WTC11 (cell line): ENCODE data around the gene BAIAP3. TPM values are rescaled to one million over a fixed set of nuclear protein-coding genes. Genes with fewer than 3 reads are reported as not detected.

Experiments
- ATAC-seq: fragments of 200-7000 bp; cut with Tn5 transposase; 2 replicates; pipeline ENCODE4 v1.10.0; 2021; ENCODE audit warnings: mild to moderate bottlenecking, moderate library complexity
- CTCF ChIA-PET: fragments of 300-600 bp; sonication (Branson Sonifier 250); formaldehyde crosslinking; loops from one replicate; lab custom pipeline; 2021; ENCODE audit warnings: antibody characterized with exemption; lab: Charles Lee
- POLR2A ChIA-PET: fragments of 350-600 bp; sonication (Branson Sonifier 250); formaldehyde crosslinking; loops from one replicate; lab custom pipeline; 2021; ENCODE audit warnings: antibody characterized with exemption; lab: Charles Lee
- DNase-seq: peaks from one replicate; pipeline ENCODE4 v3.0.0; 2021; ENCODE audit warnings: low spot score
- H3K27ac Mint-ChIP-seq: 2 replicates; pipeline ENCODE4 v1.8.0; 2021; ENCODE audit warnings: mixed read lengths
- H3K27me3 Mint-ChIP-seq: 2 replicates; pipeline ENCODE4 v1.8.0; 2021; ENCODE audit warnings: low read depth, mild to moderate bottlenecking, moderate library complexity, mixed read lengths
- H3K36me3 Mint-ChIP-seq: 2 replicates; pipeline ENCODE4 v1.8.0; 2021; ENCODE audit warnings: mixed read lengths
- H3K4me1 Mint-ChIP-seq: 2 replicates; pipeline ENCODE4 v1.8.0; 2022; ENCODE audit warnings: mixed read lengths
- H3K4me3 Mint-ChIP-seq: 2 replicates; pipeline ENCODE4 v1.8.0; 2021; ENCODE audit warnings: mild to moderate bottlenecking, moderate library complexity, mixed read lengths
- H3K9me3 Mint-ChIP-seq: 2 replicates; pipeline ENCODE4 v1.8.0; 2021; ENCODE audit warnings: mixed read lengths
- AR ChIP-seq: fragments of 250-450 bp; sonication (Bioruptor Pico); IDR thresholded peaks from 2 replicates; pipeline ENCODE4 v1.9.0; 2021; ENCODE audit warnings: mild to moderate bottlenecking
- ARID4B ChIP-seq: sonication (generic); formaldehyde crosslinking; IDR thresholded peaks from 2 replicates; pipeline ENCODE4 v1.8.0; 2023; ENCODE audit warnings: missing genetic modification reagents, mild to moderate bottlenecking, borderline replicate concordance
- CDX4 ChIP-seq: fragments of 250-450 bp; sonication (Bioruptor Pico); IDR thresholded peaks from 2 replicates; pipeline ENCODE4 v1.9.0; 2021; ENCODE audit warnings: moderate library complexity, mild to moderate bottlenecking, inconsistent platforms, borderline replicate concordance
- CTCF ChIP-seq: fragments of 200-600 bp; IDR thresholded peaks from 2 replicates; pipeline ENCODE4 v1.8.0; 2022; ENCODE audit warnings: antibody characterized with exemption
- EMX1 ChIP-seq: fragments of 250-450 bp; sonication (Bioruptor Pico); IDR thresholded peaks from 2 replicates; pipeline ENCODE4 v1.8.0; 2021; ENCODE audit warnings: mild to moderate bottlenecking
- ERG ChIP-seq: fragments of 250-450 bp; sonication (Bioruptor Pico); IDR thresholded peaks from 2 replicates; pipeline ENCODE4 v1.8.0; 2021; ENCODE audit warnings: mild to moderate bottlenecking
- HMGXB4 ChIP-seq: sonication (generic); formaldehyde crosslinking; IDR thresholded peaks from 2 replicates; pipeline ENCODE4 v1.8.1; 2023; ENCODE audit warnings: mild to moderate bottlenecking, moderate library complexity, missing genetic modification reagents
- IRF2 ChIP-seq: sonication (generic); formaldehyde crosslinking; IDR thresholded peaks from 2 replicates; pipeline ENCODE4 v1.8.0; 2022; ENCODE audit warnings: low read depth, missing genetic modification reagents, borderline replicate concordance
- NFATC4 ChIP-seq: fragments of 250-450 bp; sonication (Bioruptor Pico); IDR thresholded peaks from 2 replicates; pipeline ENCODE4 v1.9.0; 2021; ENCODE audit warnings: mild to moderate bottlenecking
- NFE2L1 ChIP-seq: sonication (generic); formaldehyde crosslinking; IDR thresholded peaks from 2 replicates; pipeline ENCODE4 v1.8.1; 2023; ENCODE audit warnings: missing genetic modification reagents
- NR2C2 ChIP-seq: sonication (generic); formaldehyde crosslinking; IDR thresholded peaks from 2 replicates; pipeline ENCODE4 v1.8.0; 2022; ENCODE audit warnings: mild to moderate bottlenecking, missing genetic modification reagents
- SP1 ChIP-seq: sonication (generic); formaldehyde crosslinking; conservative IDR thresholded peaks from 2 replicates; pipeline ENCODE4 v1.8.1; 2022; ENCODE audit warnings: missing genetic modification reagents
- TP53 ChIP-seq: sonication (generic); formaldehyde crosslinking; IDR thresholded peaks from 2 replicates; pipeline ENCODE4 v1.8.1; 2023; ENCODE audit warnings: mild to moderate bottlenecking, missing genetic modification reagents
- ZBTB43 ChIP-seq: sonication (generic); formaldehyde crosslinking; IDR thresholded peaks from 2 replicates; pipeline ENCODE4 v1.8.1; 2023; ENCODE audit warnings: mild to moderate bottlenecking, missing genetic modification reagents
- ZNF317 ChIP-seq: sonication (generic); formaldehyde crosslinking; IDR thresholded peaks from 2 replicates; pipeline ENCODE4 v1.8.1; 2023; ENCODE audit warnings: low read depth, mild to moderate bottlenecking, moderate library complexity, missing genetic modification reagents, borderline replicate concordance
- ZSCAN18 ChIP-seq: fragments of 250-450 bp; sonication (Bioruptor Pico); IDR thresholded peaks from 2 replicates; pipeline ENCODE4 v2.1.2; 2022; ENCODE audit warnings: mild to moderate bottlenecking, moderate library complexity
- total RNA-seq: library from RNA; stranded (reverse); gene quantifications from 3 replicates; pipeline ENCODE4 v1.2.3, GENCODE V29; 2021

BAIAP3 gene
- total RNA-seq, 1 experiment from 2014 or later: 18.8 TPM

- DNase-seq: no peak
- peak overlapping the region; percentile 90 for H3K4me3 Mint-ChIP-seq
- CTCF ChIA-PET: interaction anchor here (0.5 kb wide), 1 partner anchor 102 kb away, joined by 4 read pairs; no protein-coding TSS in a partner anchor
- TF ChIP-seq TP53 (CRISPR knock-in tag) (no peak), AR (CRISPR knock-in tag) (no peak), NR2C2 (CRISPR knock-in tag) (no peak), ERG (CRISPR knock-in tag) (no peak), CTCF (no peak), NFE2L1 (CRISPR knock-in tag) (no peak)
- peaks cover 8% of the 10 kb centered on the region for H3K4me1 Mint-ChIP-seq
- H3K36me3 Mint-ChIP-seq: peaks cover 21% of the 10 kb centered on the region
- ATAC-seq: no peak
- peak overlapping the region; percentile 89 for H3K27ac Mint-ChIP-seq
- no peaks in the 10 kb centered on the region for H3K27me3 Mint-ChIP-seq
- no peaks in the 10 kb centered on the region for H3K9me3 Mint-ChIP-seq
- POLR2A ChIA-PET: no interaction called here
These were observed 22.2 kb upstream of the BAIAP3 start for GRCh38 chr16:1311212-1311737.

- ATAC-seq (no peak), DNase-seq (no peak)
- Mint-ChIP-seq H3K36me3 (peaks cover 27% of the 10 kb centered on the region), H3K9me3 (no peaks in the 10 kb centered on the region), H3K4me1 (peaks cover 8% of the 10 kb centered on the region), H3K27me3 (no peaks in the 10 kb centered on the region), H3K27ac (no peak overlapping the region), H3K4me3 (peak overlapping the region; percentile 90)
- ChIA-PET CTCF (interaction anchor here (0.6 to 2.8 kb wide), 4 partner anchors 11 to 68 kb away, joined by 3 to 8 read pairs (median 4); no protein-coding TSS in a partner anchor), POLR2A (no interaction called here)
- TF ChIP-seq CDX4 (no peak), ZBTB43 (no peak), NFATC4 (CRISPR knock-in tag) (no peak), IRF2 (CRISPR knock-in tag) (no peak), ZSCAN18 (no peak), HMGXB4 (CRISPR knock-in tag) (no peak), SP1 (no peak), ARID4B (CRISPR knock-in tag) (no peak), EMX1 (no peak), ZNF317 (CRISPR knock-in tag) (no peak)
These were observed 21.5 kb upstream of the BAIAP3 start for GRCh38 chr16:1311738-1312466.
